NCI-H146 treated with DMSO at 0.1 percent for 48 hours (cell line): ENCODE results near the gene SF3B3.
"Not testable (repeated sequence)": the region's sequence is repeated elsewhere in the genome, so short reads cannot be mapped to it uniquely, and the experiment has no call there.

Source experiments
- DNase-seq: peaks from one replicate; lab custom pipeline; 2025; ENCODE audit not compliant: unreplicated experiment; lab: John Stamatoyannopoulos, UW

The SF3B3 gene

DNA sequence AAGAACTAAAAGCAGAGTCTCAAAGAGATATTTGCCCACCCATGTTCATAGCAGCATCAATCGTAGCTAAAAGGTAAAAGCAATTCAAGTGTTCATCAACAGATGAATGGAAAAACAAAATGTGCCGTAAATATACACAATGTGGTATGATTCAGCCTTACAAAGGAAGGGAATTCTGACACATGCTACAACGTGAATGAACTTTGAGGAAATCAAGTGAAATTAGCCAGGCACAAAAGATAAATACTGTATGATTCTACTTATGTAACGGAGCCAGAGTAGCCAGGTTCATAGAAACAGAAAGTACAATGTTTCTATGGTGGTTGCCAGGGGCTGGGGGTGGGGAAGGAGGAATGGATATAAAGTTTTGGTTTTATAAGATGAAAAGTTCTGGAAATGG lies 64.9 kb downstream of the SF3B3 start:
- no peak for DNase-seq

DNA sequence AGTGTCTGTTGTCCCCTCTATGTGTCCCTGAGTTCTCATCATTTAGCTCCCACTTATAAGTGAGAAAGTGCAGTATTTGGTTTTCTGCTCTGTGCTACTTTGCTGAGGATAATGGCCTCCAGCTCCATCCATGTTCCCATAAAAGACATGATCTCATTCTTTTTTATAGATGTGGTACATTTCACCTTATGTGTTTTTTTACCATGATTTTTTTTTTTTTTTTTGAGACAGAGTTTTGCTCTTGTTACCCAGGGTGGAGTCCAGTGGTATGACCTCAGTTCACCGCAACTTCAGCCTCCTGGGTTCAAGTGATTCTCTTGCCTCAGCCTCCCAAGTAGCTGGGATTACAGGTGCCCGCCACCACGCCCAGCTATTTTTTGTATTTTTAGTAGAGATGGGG lies 65.8 kb downstream of the SF3B3 start:
- DNase-seq: not testable (repeated sequence)

DNA sequence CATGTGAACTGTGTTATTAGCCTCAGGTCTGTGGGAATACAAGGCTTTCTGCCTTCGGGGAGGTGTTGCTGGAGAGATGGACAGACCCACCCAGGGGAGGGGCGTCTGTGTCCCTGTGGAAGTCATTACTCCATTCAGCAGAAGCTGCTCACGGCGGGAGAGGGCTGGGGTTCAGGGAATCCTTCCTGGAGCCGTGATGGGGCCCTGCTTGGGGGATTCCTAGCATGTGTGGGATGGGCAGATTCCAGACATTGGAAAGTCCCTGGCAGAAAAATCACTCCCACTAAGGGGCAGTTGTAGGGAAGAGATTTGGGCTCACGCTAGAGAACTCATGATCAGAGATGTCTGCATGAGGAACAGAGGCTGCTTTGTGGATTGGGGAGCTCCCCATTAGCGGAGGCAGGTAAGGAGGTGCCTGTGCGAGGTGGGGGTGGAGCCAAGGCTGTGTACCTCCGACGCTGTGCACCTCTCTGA lies 66.4 kb downstream of the SF3B3 start:
- no peak for DNase-seq

DNA sequence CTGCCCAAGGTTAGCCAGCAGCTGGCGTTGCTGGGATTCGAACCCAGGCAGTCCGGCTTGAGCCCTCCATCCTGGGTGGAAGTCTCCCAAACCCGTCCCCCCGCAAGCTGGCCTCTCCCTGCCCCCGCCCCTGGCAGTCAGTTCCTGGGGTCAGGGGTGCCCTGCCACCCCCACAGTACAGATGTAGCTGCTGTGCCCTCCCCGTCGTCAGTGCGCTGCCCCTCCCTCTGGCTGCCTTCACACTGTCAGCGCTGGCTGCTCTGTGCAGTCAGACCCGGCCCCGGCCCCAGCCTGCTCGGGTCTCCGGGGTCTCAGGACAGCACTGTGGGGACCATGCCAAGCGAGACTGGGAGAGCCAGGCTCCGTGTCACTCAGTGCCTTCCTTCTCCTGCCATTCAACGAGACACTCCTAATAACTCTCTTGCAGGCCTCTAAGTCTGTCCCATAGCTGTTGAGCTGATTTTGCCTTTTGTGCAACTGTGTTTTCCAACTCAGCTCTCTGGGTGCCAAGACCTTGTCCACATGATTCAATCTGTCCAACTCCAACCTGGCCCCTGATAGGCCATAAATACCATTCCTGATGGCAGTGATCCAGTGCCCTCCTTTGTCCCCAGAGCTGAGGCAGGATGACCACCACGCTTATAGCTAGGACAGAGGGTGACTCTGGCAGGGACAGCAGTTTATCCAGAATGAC lies 67.3 kb downstream of the SF3B3 start:
- DNase-seq: no peak

DNA sequence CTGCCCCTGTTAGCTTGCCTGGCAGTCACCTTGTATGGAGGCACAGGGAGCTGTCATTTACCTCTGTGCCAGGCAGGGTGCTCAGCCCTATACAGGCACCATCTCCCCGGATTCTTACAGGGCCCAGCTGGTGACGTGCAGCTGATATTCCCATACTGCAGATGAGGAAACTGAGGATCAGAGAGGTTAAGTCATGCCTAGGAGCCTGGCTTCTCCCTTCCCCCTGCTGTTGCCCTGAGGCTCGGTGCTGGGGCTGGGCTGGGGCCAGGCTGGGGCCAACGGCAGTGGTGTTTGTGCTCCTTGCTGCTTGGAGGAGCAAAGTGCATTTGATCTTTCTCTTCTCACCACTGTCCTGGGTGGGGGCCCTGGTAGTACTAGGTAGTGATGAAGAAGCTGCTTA lies 68.0 kb downstream of the SF3B3 start:
- DNase-seq: no peak

DNA sequence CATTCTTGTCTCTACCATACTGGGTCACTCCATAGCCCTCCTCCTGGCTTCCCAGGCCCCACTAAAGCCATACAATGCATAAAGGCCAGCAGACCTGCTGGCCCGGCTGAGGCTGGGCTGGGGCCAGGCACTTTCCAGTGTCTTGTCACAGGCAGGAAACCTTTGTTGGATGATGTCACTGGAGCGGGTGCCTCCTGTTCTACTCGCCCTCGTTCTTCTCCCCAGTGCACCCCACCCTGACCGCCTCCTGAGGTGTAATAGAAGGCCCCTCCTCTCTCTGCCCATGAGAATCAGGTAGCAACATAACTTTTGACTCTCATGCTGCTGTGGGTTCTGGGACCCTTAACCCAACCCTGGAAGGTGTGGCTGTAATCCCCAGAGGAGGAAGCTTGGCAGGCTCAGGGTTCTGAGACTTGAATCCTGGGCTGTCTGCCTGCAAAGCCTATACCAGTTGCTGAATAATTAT lies 68.5 kb downstream of the SF3B3 start:
- DNase-seq: no peak

DNA sequence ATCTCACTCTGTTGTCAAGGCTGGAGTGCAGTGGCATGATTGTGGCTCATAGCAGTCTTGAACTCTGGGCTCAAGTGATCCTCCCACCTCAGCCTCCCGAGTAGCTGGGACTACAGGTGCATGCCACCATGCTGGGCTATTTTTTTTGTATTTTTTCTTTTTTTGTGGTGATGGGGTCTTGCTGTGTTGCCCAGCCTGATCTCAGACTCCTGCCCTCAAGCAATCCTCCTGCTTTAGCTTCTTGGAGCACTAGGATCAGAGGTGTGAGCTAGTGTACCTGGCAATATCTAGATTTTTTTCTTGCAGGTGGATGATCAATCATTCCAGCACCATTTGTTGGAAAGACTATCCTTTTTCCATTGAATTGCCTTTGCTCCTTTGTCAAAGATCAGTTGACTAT lies 69.9 kb downstream of the SF3B3 start:
- no peak for DNase-seq

DNA sequence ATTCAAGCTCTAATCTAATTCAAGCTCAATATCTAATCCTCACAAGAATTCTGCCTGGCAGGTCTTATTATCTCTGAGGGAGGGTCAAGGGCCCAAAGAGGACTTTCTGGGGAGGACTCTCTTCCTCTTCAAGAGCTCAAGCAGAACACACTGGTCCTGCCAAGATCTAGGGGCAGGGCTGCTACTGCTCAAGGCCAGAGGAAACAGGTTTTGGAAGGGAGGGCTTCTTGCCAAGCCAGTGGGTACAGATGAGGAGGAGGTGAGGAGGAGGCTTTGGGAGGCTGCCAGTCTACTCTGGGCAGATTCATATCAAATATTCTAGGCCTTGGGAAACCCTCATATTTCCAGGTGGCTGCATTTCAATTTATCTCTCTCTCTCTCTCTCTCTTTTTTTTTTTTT lies 71.0 kb downstream of the SF3B3 start:
- DNase-seq: no peak

DNA sequence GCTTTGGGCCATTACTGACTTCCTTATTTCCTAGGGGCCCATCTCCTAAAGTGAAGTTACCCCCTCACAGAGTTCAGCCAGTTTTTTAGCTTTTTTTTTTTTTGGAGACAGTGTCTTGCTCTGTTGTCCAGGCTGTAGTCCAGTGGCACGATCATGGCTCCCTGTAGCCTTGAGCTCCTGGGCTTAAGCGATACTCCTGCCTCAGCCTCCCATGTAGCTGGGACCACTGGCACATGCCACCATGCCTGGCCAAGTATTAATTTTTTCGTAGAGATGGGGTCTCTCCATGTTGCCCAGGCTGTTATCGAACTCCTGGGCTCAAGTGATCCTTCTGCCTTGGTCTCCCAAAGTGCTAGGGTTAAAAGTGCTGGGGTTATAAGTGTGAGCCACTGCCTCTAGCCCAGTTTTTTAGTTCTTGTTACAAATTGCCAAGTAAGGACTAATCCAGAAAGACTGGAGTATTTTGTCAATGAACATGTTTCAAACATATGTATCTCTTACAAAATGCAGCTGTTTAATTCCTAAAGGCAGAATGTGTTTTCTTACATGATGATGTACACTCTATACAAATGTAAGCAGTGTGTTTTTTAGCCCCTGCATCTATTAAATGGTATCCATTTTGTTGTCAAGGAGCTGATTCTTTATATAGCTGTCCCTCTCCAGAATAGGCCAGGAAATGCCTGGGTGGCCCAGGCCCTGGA lies 73.7 kb downstream of the SF3B3 start:
- DNase-seq: no peak

DNA sequence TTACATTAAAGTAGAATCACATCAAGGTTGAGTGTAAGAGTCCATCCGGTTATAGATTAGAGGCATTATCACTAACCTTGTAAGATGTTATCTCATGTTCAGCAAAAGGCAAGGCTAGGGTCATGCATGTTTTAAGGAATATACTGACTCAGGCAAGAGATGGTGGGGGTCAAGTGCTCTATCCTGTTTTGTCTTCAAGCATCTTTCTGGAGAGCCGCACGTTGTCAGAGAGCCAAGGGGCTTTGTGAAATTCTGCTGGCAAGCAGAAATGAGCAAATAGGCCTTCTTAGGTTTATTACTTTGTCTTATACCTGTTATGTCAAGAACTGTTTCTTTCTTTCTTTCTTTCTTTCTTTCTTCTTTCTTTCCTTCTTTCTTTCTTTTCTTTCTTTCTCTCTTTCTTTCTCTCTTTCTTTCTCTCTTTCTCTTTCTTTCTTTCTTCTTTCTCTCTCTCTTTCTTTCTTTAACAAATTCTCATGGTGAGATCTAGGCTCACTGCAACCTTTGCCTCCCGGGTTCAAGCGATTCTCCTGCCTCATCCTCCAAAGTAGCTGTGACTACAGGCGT lies 75.4 kb downstream of the SF3B3 start:
- DNase-seq: no peak

DNA sequence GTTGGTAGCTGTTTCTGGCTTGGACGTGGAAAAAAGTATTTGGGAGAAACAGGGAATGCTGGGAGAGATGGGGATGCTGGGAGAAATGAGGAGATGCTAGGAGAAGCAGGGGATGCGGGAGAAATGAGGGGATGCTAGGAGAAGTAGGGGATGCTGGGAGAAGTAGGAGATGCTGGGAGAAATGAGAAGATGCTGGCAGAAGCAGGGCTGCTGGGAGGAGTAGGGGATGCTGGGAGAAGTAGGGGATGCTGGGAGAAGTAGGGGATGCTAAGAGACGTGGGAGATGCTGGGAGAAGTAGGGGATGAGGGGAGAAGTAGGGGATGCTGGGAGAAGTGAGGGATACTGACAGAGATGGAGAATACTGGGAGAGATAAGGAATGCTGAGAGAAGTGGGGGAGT lies 77.1 kb downstream of the SF3B3 start:
- DNase-seq: no peak

DNA sequence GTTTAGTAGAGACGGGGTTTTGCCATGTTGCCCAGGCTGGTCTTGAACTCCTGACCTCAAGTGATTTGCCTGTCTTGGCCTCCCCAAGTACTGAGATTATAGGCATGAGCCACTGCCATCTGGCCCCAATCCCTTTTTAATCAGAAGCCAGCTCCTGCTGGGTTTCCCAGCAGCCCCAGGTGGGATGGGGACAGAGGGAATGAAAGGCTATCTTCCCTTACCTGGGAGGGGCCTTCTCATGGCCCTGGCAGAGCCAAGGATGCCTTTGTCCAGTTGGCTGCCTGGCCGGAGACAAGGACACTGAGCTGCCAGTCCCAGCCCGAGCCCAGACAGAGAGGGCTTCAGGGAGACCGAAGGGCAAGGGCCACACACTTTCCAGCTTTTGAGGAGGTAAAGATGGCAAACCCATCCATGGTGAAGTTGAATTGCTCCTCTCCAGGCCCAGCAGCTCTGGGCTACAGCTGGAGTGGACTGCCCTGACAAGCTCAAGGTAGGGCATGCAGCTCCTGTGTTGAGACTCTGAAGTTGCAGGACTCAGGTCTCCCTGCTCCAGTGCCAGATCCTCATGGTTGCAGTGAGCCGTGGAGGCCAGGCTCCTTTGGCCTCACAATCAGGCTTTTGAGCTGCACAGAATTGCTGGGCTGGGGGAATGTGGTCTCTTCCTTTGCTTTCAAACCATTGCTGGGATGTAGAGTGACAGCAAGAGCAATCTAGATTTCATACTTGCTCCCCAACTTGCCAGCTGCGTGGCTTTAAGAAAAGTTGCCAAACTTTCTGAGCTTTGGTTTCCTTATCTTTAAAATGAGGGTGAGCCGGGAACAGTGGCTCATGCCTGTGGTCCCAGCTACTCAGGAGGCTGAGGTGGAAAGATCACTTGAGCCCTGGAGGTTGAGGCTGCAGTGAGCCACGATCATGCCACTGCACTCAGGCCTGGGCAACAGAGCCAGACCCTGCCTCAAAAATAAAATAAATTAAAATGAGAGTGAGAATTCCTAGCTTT lies 78.3 kb downstream of the SF3B3 start:
- DNase-seq: no peak

DNA sequence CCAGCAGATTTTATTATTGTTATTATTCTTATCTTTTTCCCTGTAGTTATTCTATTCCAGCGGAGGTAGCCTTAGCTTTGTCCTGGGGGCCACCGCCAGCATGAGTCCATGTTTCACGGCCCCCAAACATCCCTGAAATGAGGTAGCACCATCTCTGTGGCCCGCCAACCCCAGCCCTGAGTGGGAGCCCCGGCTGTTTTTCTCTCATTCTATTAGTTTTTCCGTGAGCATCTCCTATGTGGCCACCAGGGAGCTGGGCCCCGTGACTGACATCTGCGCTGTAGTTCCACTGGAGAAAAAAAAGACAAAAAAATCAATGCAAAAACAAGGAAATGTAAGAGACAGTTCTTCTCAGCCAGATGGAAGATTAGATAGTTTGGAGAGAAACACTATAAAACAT lies 79.2 kb downstream of the SF3B3 start:
- no peak for DNase-seq

DNA sequence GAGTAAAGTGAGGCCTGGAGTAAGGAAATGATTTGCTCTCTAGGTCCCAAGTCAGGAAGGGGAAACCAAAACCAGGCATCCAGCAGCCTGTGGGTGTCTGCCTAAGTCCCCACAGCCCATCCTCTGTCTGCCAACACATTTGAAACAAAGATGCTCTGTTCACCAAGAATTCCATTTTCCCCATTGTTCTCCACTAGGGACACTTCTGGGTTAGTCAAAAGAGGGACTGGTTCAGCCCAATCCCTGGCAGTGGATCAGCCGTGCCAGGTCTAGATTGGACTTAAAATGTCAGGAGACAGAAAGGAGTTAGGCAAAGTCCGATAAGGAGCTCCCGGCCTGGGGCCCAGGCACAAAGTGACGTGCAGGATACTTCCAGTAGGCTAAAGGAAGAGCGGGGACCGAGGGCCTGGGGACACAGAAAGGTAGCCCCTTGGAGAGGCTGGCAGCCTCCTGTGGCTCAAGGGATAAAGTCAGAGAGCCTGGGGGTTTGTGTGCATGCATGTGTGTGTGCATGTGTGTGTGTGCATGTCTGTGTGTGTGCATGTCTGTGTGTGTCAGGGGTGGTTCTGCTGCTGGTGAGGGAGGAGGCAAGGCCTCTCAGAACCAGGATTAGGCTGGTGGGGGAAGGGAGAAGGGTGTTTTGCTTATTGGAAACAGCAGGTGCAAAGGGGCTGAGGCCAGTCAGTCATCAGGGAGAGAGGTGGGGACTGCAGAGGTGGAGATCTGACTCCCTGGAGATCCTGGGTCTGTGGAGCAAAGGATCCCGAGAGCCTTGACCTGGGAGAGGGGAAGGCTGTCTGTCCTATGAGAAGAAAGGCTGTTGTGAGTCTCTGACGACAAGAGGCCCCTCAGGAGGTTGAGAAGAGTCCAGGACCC lies 81.0 kb downstream of the SF3B3 start:
- DNase-seq: no peak

DNA sequence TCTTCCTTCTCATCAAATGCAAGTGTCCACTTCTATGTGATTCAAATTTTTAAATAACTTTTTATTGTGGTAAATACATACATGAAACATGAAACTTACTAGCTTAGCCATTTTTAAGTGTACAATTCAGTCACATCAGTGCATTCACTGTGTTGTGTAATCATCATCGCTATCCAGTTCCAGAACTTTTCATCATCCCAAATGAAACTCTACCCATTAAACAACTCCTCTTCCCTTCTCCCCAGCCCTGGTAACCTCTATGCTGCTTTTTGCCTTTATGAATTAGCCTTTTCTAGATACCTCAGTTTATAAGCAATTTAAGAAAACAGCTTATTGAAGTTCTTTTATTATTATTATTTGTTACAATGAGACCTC lies 81.7 kb downstream of the SF3B3 start:
- no peak for DNase-seq

DNA sequence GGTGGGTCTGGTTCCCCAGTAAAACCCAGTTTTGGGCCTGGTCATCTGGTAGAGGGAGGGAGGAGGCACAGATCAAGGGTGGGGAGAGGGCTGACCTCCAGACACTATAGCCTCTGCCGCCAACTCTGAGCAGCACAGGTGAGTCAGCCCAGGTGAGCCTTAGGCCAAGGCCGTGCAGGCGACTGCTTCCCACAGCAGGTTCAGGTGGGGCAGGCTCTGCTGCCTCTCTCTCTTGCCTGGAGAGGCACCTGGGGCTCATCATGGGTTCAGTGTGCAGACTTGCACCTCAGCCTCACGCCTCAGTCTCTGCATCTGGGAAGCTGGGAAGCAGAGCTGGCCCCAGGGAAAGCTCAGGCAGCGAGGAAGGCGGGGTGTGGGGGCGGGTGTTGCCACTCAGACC lies 84.9 kb downstream of the SF3B3 start:
- no peak for DNase-seq

DNA sequence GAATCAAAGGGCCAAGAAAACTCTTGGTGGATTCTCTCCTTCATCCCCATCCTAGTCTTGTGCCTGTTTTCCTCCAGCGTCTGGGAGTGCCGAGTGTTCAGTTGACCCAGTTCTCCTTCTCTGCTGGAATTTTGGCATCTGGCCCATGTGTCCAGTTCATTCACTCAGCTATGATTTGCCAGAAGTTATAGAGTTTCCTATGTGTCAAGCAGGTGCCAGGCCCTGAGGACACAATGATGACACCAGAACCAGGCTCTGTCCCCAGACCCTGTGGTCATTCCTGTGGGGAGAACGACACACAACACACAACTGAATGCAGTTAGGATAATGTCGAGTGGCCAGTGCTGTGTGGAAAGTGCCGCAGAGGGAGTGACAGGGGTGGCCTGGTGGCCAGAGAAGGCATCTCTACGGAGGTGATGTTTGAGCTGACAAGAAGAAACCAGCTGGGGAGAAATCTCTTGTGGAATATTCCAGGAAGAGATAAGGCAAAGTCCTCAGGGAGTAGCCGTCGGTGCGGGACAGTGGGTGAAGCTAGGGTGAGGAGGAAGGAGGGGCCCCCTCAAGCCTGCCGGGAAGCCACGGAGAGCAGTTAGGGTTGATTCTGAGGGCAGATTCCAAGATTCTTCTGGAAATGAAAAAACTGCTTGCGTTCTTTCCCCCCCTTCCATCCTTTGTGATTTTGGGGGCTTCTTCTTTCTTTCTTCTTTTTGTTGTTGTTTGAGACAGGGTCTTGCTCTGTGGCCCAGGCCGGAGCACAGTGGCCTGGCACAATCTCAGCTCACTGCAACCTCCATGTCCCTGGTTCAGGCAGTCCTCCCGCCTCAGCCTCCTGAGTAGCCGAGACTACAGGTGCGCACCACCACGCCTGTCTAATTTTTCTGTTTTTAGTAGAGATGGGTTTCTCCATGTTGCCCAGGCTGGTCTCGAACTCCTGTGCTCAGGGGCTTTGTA lies 86.9 kb downstream of the SF3B3 start:
- DNase-seq: no peak

DNA sequence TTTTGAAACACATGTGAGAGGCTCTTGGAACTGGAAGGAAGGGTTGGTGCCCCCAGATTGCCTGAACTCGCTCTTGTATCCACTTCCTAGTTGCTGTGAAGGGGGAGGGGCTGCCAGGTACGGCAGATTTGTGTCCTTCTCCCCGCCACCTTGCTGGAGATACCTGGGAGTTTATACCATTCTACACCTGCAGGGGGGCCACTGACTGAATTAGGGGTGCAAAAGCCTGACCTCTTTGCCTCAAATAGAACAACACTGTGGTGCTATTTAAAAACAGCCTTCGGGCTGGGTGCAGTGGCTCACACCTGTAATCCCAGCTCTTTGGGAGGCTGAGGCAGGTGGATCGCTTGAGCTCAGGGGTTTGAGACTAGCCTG lies 87.6 kb downstream of the SF3B3 start:
- DNase-seq: no peak

DNA sequence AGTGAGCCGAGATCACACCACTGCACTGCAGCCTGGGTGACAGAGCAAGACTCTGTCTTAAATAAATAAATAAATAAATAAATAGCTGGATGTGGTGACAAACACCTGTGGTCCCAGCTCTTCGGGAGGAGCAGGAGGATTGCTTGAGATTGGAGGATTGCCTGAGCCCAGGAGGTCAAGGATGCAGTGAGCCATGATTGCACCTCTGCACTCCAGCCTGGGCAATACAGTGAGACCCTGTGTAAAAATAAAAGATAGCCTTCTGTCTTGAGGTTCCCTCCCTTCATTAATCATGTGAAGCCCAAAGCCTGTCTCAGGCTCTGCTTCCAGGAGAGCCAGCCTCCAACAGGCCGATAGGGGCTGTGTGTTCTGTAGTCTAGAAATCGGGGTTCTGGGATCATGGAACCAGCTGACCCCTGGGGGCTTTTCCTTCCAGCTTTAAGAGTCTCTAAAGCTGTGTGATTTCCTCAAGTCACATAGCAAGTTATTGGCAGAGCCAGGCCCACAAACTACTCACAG lies 88.2 kb downstream of the SF3B3 start:
- no peak for DNase-seq
